Measurements from ENCODE around the gene MAP3K21. TPM values are rescaled to one million over a fixed set of nuclear protein-coding genes. Genes with fewer than 3 reads are reported as not detected.
A peak's percentile ranks its signal among the peaks of the same experiment; 100 is the strongest.

MAP3K21 gene
- total RNA-seq, 1 donor from 2014 or later = 0.50 TPM

- DNase-seq (no peak), ATAC-seq (no peak)
- intact Hi-C loops (cut with micrococcal nuclease) = no loop called here
Observed at GRCh38 chr1:233320023-233320422, 7.5 kb upstream of the MAP3K21 start.

DNA sequence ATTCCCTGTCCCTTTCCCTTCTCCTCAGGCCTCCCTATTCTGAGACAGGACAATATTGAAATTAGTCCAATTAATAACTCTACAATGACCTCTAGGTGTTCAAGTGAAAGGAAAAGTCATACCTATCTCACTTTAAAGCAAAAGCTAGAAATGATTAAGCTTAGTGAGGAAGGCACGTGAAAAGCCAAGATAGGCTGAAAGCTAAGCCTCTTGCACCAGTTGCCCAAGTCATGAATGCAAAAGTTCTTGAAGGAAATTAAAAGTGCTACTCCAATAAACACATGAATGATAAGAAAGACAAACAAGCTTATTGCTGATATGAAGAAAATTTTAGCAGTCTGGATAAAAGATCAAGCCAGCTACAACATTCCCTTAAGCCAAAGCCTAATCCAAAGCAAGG is 3.8 kb upstream of the MAP3K21 start:
- intact Hi-C loops (cut with micrococcal nuclease) = no loop called here
- ATAC-seq (no peak), DNase-seq (no peak)

- intact Hi-C loops (cut with micrococcal nuclease) = no loop called here
- ATAC-seq = no peak
- DNase-seq = no peak
Observed at GRCh38 chr1:233326319-233326718, 1.2 kb upstream of the MAP3K21 start.

GRCh38 chr1:233326811-233327650 is 493 bp upstream of the MAP3K21 start:
- DNase-seq (peak; percentile 86), ATAC-seq (peak; percentile 94)
- intact Hi-C loops (cut with micrococcal nuclease) = no loop called here

DNA sequence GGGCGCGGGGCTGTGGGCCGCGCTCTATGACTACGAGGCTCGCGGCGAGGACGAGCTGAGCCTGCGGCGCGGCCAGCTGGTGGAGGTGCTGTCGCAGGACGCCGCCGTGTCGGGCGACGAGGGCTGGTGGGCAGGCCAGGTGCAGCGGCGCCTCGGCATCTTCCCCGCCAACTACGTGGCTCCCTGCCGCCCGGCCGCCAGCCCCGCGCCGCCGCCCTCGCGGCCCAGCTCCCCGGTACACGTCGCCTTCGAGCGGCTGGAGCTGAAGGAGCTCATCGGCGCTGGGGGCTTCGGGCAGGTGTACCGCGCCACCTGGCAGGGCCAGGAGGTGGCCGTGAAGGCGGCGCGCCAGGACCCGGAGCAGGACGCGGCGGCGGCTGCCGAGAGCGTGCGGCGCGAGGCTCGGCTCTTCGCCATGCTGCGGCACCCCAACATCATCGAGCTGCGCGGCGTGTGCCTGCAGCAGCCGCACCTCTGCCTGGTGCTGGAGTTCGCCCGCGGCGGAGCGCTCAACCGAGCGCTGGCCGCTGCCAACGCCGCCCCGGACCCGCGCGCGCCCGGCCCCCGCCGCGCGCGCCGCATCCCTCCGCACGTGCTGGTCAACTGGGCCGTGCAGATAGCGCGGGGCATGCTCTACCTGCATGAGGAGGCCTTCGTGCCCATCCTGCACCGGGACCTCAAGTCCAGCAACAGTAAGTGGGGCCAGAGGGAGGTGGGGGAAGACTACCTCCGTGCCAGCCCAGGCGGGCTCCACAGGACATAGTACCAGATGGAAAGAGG is 808 bp downstream of the MAP3K21 start:
- intact Hi-C loops (cut with micrococcal nuclease) = no loop called here
- peak; percentile 24 for ATAC-seq
- peak; percentile 32 for DNase-seq

DNA sequence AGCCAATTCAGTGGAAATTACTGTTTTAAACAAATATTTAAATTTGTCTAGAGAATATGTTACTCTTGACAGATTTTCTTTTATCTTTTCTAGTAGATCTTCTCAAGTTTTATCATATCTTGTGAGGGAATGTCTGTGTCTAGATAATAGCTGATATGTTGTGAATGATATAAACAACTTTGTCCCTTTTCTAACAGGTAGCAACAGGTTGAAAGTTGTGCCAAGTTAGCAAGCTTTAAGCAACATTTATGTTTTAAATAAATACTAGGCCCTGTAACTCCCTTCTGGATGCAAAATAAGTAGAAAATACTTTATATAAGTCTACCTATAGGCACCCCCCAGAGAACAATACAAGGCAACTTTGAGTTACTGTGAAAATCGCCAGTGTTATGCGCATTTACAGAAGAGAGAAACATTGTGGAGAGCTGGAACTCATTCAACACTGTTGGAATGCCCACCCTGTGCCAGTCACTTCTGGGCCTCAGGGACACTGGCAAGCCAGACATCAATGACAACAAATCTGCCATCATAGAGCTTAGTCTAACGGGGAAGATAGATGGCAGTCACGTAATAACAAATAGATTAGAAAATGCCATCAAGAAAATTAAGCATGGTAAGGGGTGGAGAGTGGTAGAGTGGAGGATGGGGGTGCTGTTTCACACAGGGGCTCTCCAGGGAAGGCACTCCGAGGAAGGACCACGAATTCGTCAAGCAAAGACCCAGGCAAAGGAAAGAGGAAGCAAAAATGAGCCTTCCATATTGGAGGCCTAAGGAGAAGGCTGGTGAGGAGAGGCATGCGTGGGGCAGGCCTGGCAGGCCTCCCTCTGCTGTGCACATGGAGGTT is 4.4 kb downstream of the MAP3K21 start:
- no peak for ATAC-seq
- intact Hi-C loops (cut with micrococcal nuclease) = no loop called here
- DNase-seq = no peak

DNA sequence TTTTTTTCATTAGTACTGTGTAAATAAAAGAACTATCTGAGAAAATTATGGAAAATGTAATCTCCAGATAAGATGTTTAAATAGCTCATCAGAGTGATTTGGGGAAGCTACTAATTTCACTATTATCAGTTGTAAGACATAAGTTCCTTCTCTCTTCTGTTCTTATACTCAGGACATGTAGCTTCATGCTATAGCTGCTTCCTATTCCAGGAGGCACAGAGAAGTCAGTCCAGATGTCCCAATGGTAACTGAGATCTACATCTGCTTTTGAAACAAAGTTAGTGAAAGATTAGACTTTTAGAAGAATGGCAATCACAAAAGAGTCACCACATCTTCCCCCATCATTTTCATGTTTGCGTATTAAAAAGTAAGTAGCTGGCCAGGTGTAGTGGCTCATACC is 5.6 kb downstream of the MAP3K21 start:
- no peak for DNase-seq
- ATAC-seq = no peak
- intact Hi-C loops (cut with micrococcal nuclease) = no loop called here

DNA sequence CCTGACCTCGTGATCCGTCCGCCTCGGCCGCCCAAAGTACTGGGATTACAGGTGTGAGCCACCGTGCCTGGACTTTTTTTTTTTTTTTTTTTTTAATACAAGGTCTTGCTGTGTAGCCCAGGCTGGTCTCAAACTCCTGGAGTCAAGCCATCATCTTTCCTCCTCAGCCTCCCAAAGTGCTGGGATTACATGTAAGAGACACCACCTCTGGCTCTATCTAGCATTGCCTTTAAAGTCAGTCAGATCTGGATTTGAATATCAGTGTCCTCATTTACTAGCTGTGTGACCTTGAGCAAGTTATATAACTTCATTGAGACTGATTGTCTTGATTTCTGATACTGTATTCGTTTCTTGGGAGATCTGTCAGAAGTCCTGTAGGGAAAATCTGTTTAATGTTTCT is 6.6 kb downstream of the MAP3K21 start:
- ATAC-seq = no peak
- DNase-seq = no peak
- intact Hi-C loops (cut with micrococcal nuclease) = no loop called here

GRCh38 chr1:233336554-233337456 is 9.3 kb downstream of the MAP3K21 start:
- intact Hi-C loops (cut with micrococcal nuclease) = no loop called here
- DNase-seq (no peak), ATAC-seq (no peak)

DNA sequence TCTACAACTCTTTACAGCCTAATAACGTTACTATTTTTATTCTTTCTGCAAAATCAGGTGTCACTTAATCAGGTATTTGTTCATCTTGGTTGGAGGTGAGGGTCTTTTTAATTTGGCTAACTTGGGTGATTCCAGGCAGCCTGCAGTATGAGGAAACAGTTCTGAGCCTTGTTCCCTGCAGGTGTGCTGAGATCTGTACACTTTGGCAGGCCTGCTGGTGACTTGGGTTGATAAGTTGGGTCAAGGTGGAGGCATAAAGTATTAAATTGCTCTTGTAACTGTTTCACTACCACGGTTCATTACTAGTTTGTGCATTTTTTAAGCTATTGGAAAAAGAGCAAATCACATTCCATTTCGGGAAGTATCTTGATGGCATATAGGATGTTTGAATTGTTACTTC is 10.0 kb downstream of the MAP3K21 start:
- intact Hi-C loops (cut with micrococcal nuclease) = no loop called here
- no peak for ATAC-seq
- DNase-seq = no peak

DNA sequence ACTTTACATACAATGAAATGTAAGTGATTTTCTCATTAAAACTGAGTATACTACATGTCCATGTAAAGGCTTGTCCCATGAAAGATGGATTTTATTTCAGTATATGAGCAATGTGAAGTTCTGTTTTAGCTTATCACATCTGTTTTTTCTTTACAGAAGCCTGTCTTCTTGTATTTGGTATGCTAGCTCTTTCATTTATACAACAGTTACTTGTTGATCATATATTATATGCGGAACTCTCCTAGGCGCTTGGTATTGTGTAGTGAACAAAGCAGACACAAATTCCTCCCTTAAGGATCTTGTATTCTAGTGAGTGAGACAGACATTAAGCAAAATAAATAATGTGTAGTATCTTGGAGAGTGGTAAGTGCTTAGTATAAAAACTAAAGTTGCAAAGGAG is 10.6 kb downstream of the MAP3K21 start:
- DNase-seq (no peak), ATAC-seq (no peak)
- intact Hi-C loops (cut with micrococcal nuclease) = no loop called here

- no peak for ATAC-seq
- intact Hi-C loops (cut with micrococcal nuclease) = no loop called here
- DNase-seq = no peak
Observed at GRCh38 chr1:233340031-233340555, 12.6 kb downstream of the MAP3K21 start.

GRCh38 chr1:233340966-233341516 is 13.5 kb downstream of the MAP3K21 start:
- DNase-seq (no peak), ATAC-seq (no peak)
- intact Hi-C loops (cut with micrococcal nuclease) = no loop called here

DNA sequence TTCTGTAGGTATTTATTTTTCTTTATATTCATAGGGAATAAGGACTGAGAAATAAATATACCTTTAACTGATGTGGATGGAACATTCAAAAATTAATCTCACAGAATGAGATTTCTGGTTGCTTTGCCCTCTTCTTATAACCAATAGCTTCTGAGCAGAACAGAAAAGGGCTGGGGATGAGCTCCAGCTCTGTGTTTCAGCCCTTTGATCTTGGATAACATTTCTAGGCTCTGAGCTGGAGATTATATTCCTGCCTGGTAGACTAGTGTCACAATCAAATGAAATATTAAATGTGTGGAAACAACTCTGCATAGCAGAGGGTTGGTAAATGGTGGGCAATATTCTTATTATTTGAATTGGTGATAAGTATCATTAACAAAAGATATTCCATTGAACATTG is 14.6 kb downstream of the MAP3K21 start:
- DNase-seq = no peak
- ATAC-seq = no peak
- intact Hi-C loops (cut with micrococcal nuclease) = no loop called here

DNA sequence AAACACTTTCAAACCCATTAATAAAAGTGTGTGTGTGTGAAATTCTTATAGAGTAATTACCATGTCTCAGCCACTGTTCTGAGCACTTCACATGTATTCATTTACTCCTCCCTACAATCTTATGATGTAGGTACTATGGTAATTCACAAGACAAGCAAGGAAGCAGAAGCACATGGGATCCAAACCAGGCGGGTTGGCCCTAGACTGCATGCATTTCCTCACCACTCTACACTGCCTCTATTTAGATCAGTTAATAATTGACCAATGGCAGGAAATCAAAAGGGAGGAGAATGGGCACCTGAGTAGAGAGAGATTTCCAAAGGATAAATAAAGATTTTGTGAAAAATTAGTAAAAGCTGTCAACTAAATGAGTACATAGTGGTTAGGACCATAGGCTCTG is 15.7 kb downstream of the MAP3K21 start:
- intact Hi-C loops (cut with micrococcal nuclease) = no loop called here
- no peak for ATAC-seq
- DNase-seq = no peak

DNA sequence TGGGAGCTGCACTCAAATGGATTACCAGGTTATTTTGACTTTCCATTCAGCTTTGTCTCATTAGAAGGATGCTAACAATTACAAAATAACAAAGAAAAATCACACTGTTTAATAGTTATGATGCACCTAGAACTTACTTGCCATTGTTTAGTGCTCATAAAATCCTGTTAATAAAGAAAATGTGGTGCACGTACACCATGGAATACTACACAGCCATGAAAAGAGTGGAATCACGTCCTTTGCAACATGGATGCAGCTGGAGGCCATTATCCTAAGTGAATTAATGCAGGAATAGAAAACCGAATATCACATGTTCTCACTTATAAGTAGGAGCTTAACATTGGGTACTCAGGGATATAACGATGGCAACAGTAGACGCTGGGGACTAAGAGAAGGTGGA is 19.8 kb downstream of the MAP3K21 start:
- no peak for ATAC-seq
- DNase-seq = no peak
- intact Hi-C loops (cut with micrococcal nuclease) = no loop called here

DNA sequence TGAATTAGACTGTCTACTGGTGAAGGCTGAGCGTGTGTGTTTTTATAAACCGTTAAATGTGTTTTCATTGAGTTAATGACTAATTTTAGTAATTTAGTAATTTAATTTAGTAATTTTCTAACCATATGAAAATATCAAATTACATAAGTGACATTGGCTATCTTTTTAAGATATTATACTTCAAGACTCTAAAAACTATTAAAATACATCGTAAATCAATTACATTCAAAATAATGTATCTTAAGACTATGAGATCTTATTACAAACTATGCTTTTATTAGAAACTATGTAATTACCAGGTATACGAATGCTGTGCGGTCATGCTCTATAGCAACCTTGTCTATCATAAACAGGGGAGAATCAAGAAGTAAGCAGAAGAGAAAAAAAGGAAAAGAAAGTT is 21.6 kb downstream of the MAP3K21 start:
- ATAC-seq (no peak), DNase-seq (no peak)
- intact Hi-C loops (cut with micrococcal nuclease) = no loop called here

DNA sequence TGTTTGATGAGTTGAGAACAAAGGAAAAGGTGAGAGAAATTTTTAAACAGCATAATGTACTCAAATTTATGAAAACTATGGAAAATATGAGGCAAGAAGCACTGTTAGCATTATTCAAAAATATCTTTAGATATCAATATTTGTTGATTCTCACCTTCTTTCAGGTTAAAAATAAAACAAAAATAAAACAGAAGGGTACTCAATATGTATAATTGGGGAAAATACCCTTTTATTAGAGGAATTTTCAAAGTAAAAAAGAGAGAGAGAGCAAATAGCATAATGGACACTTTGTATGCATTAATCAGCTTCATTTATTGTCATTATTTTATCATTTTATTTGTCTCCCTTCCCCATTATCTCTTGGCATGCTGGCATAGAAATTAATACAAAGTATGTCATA is 27.5 kb downstream of the MAP3K21 start:
- no peak for ATAC-seq
- intact Hi-C loops (cut with micrococcal nuclease) = no loop called here
- no peak for DNase-seq

All from left ventricle myocardium superior (tissue), 1 donor.